HPDE6-E6E7 (cell line): ENCODE measurements around the gene ZNF487.
A peak's percentile ranks its signal among the peaks of the same experiment; 100 is the strongest.
"Not testable (repeated sequence)": the region's sequence is repeated elsewhere in the genome, so short reads cannot be mapped to it uniquely, and the experiment has no call there.

Source experiments
- DNase-seq: peaks from one replicate; pipeline ENCODE4 v3.0.0; 2011; ENCODE audit warnings: missing footprints; ENCODE audit errors: extremely low spot score

The ZNF487 gene

DNA sequence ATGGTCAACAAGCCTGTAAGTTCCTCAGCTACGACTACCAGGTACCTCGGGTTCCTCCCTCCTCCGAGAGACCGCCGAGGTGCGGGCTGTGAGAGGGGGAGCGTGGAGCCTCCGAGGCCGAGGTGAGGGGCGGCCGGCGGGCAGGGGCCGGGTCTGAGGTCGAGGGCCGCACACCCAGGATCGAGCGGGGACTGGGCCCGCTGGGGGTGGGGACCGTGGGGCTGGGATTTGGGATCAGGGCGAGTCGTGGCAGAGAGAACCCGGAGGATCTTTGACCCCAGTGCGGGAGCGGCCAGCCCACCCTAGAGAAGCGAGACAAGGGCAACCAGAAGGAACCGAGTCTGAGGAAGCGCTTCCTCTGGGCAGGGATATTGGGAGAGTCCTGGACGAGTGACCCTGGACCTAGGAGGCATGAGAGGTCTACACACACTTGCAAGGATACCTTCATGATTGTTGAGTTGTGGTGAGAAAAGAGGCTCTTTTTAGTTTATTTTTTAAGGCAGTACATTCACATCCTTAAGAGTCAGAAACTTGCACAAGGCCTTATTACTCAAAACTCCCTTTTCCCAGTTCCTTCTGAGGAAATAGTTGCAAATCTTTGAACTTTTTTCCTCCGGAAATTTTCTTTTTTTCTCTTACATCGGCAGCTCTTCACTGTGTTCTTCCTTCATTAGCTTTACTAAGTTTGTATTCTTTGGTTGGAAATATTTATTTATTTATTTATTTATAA, 395 bp downstream of the ZNF487 start:
- no peak for DNase-seq

DNA sequence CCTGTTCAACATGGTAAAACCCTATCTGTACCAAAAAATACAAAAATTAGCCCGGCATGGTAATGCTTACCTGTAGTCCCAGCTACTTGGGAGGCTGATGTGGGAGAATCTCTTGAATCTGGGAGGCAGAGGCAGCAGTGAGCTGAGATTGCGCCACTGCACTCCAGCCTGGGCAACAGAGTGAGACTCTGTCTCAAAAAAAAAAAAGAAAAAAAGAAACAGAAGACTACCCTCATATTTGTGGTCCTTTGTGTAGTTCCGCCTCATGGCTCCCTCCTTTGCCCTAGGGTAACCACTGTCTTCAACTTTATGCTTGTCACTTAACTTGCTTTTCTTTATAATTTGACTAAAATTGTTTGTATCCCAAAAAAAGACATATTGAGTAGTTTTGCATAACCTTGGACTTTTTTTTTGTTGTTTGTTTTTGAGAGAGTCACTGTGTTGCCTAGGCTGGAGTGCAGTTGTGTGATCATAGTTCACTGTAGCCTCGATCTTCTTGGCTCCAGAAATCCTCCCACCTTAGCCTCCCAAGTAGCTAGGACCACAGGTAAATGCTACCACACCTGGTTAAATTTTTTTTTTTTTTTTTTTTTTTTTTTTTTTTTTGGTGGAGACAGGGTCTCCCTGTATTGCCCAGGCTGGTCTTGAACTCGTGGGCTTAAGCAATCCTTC, 3.7 kb downstream of the ZNF487 start:
- DNase-seq = no peak

DNA sequence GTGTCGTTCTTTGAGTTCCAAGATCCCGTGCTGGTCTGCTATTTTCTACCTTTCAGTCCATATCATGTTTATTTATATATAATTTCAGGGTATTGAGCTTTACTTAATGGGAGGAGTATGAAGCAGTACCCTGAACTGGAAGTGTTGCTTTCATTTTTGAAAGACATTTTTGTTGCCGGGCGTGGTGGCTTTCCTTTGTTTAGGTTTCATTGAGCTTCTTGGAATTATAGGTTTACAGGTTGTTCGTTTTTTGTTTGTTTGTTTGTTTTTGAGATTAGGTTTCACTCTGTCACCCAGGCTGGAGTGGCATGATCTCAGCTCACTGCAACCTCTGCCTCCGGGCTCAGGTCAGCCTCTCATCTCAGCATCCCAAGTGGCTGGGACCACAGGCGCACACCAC, 7.4 kb downstream of the ZNF487 start:
- no peak for DNase-seq

DNA sequence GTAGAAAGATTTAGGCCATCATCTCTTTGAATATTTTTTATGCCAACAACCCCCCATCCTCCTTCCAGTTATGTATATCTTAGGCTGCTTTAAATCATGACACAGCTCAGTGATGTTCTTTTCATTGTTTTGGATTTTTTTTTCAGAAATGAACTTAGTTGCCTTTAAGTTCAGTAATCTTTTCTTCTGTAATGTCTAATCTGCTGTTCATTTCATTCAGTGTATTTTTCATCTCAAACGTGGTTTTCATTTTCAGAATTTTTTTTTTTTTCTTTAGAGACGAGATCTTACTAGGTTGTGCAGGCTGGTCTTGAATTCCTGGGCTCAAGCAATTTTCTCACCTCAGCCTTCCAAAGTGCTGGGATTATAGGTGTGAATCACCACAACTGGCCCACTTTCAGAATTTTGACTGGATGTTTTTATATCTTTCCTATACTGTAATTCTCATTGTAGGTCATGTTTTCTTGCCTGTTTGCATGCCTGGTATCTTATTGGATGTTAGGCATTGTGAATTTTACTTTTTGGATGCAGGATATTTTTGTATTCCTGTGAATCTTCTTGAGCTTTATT, 8.1 kb downstream of the ZNF487 start:
- no peak for DNase-seq

DNA sequence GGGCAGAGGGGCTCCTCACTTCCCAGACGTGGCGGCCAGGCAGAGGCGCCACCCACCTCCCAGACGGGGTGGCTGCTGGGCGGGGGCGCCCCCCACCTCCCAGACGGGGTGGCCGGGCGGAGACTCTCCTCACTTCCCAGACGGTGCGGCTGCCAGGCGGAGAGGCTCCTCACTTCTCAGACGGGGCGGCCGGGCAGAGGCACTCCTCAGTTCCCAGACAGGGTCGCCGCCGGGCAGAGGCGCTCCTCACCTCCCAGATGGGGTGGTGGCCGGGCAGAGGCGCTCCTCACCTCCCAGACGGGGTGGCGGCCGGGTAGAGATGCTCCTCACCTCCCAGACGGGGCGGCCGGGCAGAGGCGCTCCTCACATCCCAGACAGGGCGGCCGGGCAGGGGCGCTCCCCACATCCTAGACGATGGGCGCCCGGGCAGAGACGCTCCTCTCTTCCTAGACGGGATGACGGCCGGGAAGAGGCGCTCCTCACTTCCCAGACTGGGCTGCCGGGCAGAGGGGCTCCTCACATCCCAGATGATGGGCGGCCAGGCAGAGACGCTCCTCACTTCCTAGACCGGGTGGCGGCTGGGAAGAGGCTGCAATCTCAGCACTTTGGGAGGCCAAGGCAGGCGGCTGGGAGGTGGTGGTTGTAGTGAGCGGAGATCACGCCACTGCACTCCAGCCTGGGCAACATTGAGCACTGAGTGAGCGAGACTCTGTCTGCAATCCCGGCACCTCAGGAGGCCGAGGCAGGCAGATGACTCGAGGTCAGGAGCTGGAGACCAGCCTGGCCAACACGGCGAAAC, 9.5 kb downstream of the ZNF487 start:
- DNase-seq = not testable (repeated sequence)

DNA sequence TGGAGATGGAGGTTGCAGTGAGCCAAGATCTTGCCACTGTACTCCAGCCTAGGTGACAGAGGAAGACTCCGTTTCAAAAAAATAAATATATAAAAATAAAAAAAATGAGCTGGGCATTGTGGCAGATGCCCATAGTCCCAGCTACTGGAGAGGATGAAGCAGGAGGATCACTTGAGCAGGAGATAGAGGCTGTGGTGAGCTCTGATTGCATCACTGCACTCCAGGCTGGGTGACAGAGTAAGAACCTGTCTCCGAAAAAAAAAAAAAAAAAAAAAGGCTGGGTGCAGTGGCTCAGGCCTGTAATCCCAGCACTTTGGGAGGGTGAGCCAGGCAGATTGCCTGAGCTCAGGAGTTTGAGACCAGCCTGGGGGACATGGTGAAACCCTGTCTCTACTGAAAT, 11.8 kb downstream of the ZNF487 start:
- DNase-seq = no peak

DNA sequence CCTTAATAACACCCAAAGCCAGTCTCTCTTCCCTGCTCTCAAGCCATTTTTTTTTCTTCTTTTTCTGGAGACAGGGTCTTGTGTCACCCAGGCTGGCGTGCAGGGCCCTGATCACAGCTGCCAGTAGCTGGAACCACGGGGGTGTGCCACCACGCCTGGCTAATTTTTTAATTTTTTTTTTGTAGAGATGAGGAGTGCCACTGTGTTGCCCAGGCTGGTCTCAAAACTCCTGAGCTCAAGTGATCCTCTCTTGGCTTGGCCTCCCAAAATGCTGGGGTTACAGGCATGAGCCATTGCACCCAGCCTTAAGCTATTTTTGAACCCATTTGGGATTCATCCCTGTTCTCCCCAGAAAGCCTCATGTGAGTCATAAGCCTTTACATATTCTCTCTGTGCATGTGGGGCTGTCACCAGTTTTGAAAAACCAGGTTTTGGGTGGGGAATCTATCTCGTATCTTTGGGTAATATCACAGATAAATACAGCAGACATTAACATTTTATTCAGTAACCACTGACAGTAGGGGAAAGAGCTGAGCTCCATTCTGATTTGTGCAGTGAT, 15.5 kb downstream of the ZNF487 start:
- no peak for DNase-seq

DNA sequence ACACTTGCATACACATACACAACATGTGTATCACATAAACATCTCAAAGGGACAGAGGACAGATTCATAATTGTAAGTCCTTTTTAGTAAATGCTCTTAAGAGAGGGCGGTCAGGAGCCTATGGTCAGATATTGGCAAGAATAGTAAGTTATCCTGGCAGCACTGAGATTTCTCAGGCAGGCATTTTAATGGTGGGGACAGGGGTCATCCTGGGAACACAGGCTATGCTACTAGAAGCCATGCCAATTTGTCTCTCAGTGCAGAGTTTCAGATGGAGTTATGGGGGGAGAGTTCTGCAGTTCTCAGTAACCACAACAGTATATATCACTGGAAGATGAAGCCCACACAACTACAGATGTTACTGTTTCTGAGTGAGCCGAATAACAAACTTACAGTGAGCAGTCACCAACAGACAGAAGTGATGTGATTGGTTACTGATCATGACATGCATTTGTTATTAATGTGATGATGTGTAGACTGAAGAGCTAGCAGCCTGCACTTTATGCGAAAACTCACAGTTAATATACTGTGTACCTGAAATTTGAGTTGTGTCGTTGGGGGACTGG, 16.4 kb downstream of the ZNF487 start:
- DNase-seq = no peak

DNA sequence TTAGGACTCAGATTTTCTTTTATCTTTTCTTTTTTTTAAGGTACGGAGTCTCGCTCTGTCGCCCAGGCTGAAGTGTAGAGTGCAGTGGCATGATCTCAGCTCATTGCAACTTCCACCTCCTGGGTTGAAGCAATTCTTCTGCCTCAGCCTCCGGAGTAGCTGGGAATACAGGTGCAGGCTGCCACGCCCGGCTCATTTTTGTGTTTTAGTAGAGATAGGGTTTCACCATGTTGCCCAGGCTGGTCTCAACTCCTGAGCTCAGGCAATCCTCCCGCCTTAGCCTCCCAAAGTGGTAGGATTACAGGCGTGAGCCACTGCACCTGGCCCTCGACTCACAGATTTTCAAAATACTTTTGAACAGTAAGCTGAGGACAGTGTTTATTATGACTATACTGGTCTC, 17.1 kb downstream of the ZNF487 start:
- DNase-seq = not testable (repeated sequence)

DNA sequence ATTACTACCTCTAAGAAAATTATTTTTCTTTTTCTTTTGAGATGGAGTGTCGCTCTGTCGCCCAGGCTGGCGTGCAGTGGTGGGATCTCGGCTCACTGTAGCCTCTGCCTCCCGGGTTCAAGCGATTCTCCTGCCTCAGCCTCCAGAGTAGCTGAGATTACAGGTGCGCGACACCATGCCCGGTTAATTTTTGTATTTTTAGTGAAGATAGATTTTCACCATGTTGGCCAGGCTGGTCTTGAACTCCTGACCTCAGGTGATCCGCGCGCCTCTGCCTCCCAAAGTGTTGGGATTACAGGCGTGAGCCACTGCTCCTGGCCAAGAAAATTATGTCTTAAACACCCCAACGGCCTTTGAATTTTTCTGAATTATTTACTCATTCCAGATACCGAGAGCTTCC, 19.6 kb downstream of the ZNF487 start:
- not testable (repeated sequence) for DNase-seq

DNA sequence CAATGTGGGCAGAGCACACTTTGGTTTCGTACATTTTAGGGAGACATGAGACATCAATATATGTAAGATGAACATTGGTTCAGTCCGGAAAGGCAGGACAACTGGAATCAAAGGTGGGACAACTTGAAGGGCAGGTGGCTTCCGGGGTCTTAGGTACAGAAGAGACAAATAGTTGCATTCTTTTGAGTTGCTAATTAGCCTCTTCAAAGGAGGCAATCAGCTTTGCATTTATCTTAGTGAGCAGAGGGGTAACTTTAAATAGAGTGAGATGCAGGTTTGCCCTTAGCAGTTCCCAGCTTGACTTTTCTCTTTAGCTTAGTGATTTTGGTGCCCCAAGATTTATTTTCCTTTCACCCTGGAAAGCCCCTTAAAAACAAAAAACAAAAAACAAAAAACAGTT, 21.3 kb downstream of the ZNF487 start:
- no peak for DNase-seq

DNA sequence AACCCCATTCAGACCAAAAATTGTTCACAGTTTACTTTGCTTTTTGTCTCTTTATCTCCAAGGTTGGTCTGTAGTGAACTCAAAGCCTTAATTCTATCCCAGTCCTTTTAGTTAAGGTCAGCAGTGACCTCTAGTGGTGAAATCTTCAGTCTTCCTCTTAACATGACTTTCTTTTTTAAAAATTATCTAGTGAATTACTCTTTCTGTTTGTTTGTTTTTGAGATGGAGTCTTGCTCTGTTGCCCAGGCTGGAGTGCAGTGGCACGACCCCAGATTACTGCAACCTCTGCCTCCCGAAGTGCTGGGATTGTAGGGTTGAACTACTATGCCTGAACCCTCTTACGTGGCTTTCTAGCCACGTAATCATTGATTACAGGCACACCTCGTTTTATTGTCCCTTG, 25.0 kb downstream of the ZNF487 start:
- DNase-seq = peak; percentile 48

DNA sequence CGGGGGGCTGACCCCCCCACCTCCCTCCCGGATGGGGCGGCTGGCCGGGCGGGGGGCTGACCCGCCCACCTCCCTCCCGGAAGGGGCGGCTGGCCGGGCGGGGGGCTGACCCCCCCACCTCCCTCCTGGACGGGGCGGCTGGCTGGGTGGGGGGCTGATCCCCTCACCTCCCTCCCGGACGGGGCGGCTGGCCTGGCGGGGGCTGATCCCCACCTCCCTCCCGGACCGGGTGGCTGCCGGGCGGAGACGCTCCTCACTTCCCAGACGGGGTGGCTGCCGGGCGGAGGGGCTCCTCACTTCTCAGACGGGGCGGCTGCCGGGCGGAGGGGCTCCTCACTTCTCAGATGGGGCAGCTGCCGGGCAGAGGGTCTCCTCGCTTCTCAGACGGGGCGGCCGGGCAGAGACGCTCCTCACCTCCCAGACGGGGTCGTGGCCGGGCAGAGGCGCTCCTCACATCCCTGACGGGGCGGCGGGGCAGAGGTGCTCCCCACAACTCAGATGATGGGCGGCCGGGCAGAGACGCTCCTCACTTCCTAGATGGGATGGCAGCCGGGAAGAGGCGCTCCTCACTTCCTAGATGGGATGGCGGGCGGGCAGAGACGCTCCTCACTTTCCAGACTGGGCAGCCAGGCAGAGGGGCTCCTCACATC, 28.3 kb downstream of the ZNF487 start:
- DNase-seq = not testable (repeated sequence)

DNA sequence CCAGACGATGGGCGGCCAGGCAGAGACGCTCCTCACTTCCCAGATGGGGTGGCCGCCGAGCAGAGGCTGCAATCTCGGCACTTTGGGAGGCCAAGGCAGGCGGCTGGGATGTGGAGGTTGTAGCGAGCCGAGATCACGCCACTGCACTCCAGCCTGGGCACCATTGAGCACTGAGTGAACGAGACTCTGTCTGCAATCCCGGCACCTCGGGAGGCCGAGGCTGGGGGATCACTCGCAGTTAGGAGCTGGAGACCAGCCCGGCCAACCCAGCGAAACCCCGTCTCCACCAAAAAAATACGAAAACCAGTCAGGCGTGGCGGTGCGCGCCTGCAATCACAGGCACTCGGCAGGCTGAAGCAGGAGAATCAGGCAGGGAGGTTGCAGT, 28.8 kb downstream of the ZNF487 start:
- DNase-seq = not testable (repeated sequence)

DNA sequence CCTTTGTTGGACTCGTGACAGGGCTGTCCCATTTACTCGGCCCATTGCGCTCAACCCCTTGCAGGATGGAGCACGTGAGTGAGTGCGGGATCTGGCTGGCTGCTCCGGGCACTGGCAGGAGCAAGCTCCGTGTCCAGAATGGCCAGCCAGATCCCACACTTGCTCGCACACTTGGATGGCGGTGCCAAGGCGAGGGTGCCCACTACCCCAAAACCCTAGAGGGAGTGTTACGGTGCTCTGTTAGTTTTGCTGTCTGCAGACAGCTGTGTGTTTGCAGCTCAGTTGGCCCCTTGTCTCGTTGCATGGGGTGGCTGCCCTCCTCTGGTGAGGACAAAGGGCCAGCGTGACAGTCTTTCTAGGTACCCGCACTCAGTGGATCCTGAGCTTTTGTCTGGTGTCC, 34.2 kb downstream of the ZNF487 start:
- DNase-seq = no peak

DNA sequence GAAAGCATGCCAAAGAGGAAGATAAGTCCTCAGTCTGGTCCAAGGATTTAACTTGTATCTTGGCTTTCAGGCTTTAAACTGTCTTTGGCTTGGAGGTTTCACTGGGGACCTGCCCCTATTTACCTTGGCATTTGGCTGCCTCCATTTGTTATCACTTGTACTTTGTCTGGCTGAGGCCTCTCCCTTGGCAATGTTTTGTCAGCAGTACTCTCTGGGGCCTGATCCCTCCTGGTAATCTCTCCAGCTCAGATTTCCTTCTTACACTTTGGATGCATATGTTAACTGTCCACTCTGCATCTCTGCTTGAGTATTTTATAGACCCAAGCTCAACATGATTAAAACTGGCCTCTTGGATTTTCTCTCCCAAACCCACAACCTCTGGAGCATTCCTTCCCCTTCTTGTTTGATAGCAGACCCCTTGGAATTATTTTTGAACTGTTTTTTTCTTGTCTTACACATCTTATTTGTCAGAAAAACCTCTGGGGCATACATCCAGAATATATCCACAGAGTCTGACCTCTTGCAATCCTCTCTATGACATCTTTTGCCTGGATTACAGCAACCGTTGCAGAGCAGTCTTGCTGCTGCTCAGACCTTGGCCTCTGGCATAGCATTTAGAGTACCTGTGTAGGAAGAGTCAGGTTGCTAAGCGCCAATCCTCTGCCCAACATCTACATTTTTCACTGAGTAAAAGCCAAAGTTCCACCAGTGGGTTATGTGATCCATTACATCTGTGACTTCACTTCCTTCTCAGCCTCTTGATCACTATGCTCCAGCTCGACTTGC, 35.2 kb downstream of the ZNF487 start:
- no peak for DNase-seq

DNA sequence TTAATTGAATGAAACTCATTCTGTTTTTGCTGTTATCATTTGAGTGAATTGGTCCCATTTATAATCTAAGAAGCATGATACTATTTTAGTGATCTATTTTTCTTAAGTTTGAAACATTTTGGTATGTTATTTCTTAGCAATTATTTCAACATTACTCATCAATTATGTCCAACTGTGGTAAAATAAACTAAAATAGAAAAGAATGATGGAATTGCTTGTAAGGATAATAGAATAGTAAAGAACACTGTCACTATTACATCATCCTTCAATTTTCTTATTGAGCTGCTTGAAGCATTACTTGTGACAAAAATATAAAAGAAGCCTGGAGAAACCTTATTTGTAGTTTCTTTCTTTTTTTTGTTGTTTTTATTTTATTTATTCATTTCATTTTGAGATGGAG, 42.4 kb downstream of the ZNF487 start:
- DNase-seq = no peak

DNA sequence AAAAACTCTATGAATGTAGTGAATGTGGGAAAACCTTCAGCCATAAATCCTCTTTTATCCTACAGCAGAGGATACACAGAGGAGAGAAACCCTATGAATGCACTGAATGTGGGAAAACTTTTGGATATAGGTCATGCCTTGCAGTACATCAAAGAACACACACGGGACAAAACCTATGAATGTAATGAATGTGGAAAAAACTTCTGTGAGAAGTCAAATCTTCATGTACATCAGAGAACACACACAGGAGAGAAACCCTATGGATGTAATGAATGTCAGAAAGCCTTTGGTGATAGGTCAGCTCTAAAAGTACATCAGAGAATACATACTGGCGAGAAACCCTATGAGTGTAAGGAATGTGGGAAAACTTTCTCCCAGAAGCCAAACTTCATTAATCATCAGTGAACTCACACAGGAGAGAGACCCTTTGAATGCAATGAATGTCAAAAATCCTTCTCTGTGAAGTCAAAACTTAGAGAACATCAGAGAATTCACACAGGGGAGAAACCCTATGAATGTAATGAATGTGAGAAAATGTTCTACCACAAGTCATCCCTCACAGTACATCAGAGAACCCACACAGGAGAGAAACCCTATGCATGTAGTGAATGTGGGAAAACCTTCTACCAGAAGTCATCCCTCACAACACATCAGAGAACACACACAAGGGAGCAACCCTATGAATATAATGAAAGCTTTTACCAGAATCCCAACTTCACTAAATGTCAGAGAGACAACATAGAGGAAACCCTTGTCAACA, 45.6 kb downstream of the ZNF487 start:
- no peak for DNase-seq

DNA sequence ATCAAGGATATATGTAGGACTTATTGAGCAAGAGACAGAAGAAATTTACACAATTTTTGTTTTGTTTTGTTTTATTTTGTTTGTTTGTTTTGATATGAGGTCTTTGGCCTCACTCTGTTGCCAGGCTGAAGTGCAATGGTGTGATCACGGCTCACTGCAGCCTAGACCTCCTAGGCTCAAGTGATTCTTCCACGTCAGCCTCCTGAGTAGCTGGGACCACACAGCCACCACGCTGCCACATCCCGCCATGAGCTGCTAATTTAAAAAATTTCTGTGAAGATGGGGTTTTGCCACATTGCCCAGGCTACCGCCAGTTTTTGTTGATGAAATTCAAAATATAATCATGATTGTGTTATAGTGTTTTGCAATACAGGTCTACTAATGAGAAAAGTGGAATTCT, 54.9 kb downstream of the ZNF487 start:
- DNase-seq = no peak

DNA sequence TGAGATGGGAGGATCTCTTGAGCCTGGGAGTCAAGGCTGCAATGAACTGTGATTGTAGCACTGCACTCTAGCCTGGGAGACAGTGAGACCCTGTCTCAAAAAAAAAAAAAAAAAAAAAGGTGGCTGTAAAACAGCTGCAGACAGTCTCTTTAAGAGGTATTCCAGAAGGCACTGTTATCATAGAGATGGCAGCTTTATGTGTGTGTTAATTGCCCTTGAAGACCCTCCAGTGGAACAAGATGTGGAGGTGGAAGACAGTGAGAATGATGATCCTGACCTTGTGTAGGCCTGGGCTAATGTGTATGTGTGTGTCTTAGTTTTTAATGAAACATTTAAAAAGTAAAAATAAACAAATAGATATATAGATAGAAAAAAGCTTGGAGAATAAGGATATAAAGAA, 66.0 kb downstream of the ZNF487 start:
- no peak for DNase-seq
